Mucosa of stomach (tissue), 1 donor: ENCODE measurements around the gene SLC12A7.

Experiments used
- H3K27me3 ChIP-seq: one replicate; pipeline ENCODE4 v1.7.0; 2013; ENCODE audit warnings: mild to moderate bottlenecking, low read length; ENCODE audit not compliant: control insufficient read depth, insufficient read depth
- H3K36me3 ChIP-seq: one replicate; pipeline ENCODE4 v1.7.0; 2013; ENCODE audit warnings: low read length; ENCODE audit not compliant: control insufficient read depth, insufficient read depth
- H3K4me1 ChIP-seq: one replicate; pipeline ENCODE4 v1.7.0; 2013; ENCODE audit warnings: mild to moderate bottlenecking, low read length; ENCODE audit not compliant: control insufficient read depth, insufficient read depth
- H3K4me3 ChIP-seq: one replicate; pipeline ENCODE4 v1.7.0; 2013; ENCODE audit warnings: low read length
- H3K9ac ChIP-seq: one replicate; pipeline ENCODE4 v1.7.0; 2013; ENCODE audit warnings: mild to moderate bottlenecking, low read length, moderate library complexity
- H3K9me3 ChIP-seq: one replicate; pipeline ENCODE4 v1.7.0; 2013; ENCODE audit warnings: mild to moderate bottlenecking, low read length, moderate library complexity; ENCODE audit not compliant: control insufficient read depth
- donor health status: Pancreatic carcinoma.

Gene SLC12A7

DNA sequence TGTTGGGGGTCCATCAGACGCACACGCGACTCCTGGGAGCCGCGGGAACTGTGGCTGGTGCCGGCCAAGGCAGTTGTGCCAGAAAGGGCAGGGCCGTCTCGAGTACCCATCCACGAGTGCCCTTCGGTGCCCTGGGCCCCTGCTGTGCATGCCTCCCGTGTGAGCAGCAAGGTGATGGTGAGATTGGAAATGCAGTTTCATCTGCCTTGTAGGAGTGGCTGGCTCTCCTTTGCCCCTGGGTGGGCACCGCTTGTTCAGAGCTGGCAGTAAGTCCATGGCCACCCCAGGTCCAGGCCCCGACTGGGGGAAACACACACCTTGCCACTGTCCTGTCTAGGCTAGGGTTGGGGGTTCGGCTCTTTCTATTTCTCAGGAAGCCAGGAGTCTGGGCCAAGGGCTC is 97.5 kb downstream of the SLC12A7 start:
- no peak overlapping the region for H3K4me3 ChIP-seq
- H3K36me3 ChIP-seq: no peaks in the 10 kb centered on the region
- peaks cover 27% of the 10 kb centered on the region for H3K27me3 ChIP-seq
- H3K9me3 ChIP-seq: no peaks in the 10 kb centered on the region
- H3K4me1 ChIP-seq: peaks cover 6% of the 10 kb centered on the region
- no peak overlapping the region for H3K9ac ChIP-seq

DNA sequence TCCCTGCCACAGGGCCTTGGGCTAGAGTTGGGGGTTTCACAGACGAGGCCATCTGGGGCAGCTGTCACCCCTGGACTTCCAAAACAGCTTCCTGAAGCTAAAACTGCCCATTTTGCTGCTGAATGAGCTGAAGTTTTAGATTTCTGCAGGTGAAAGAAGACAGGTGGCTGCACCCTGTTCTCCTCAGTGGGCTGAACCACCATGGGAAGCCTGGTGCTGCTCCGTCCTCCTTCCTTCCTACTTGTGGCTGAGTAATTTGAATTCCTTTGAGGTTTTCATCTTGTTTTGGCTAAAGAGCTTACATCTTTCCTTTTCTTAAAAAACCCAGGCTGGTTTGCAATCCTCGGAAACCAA is 97.9 kb downstream of the SLC12A7 start:
- Histone ChIP-seq H3K4me1 (peaks cover 7% of the 10 kb centered on the region), H3K4me3 (no peak overlapping the region), H3K36me3 (no peaks in the 10 kb centered on the region), H3K9me3 (no peaks in the 10 kb centered on the region), H3K9ac (no peak overlapping the region), H3K27me3 (peaks cover 30% of the 10 kb centered on the region)

DNA sequence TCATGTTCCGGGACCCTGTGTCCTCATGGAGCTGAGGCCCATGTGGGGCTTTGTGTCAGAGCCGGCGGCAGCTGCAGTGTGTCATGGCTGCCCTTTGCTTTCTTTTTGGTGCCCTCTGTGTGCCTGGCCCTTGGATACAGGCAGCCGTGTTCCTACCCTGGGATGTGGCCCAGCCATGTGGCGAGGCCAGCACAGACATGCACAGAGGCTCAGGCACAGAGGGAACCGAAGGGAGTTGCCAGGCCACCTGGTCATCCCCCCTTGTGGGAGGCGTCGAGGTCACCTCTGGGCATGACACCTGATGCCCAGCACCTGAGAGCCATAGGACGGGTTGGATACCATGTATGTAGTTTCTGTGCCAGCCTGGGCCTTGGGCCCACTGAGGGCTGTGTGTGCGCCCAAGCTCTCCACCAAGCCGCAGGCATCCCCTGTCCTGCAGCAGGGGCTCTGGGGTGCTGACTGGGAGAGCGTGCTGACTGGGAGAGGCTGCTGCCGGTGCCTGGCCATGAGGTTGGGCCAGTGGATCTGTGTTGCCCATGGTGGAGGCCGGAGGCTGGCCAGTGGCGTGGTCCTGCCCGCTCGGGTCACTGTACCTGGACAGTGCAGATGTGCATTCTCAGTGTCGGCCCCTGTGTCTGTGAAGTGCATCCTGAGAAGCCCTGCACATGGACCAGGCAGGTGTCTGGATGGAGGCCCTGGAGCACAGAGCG is 98.5 kb downstream of the SLC12A7 start:
- peaks cover 8% of the 10 kb centered on the region for H3K4me1 ChIP-seq
- no peak overlapping the region for H3K4me3 ChIP-seq

DNA sequence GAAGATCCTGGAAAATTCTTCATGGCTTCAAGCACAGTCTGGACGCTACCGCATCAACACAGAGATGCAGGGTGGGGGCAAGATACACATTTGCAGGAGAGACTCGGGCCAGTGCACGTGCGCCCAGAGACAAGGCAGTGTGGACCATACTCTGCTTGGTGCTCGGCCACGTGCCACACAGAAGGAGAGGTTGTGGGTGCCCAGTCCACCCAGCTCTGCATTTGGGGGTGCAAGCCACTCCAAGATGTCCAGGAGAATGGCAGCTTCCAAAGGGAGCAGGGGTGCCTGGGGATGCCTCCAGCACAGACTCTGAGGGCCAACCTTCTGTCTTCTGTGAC is 99.0 kb downstream of the SLC12A7 start:
- Histone ChIP-seq H3K36me3 (no peaks in the 10 kb centered on the region), H3K9me3 (no peaks in the 10 kb centered on the region), H3K27me3 (peaks cover 36% of the 10 kb centered on the region), H3K4me3 (no peak overlapping the region), H3K9ac (no peak overlapping the region), H3K4me1 (peaks cover 13% of the 10 kb centered on the region)

More for the DNA sequence above, 98.5 kb downstream of the SLC12A7 start:
- H3K9me3 ChIP-seq: no peaks in the 10 kb centered on the region
- no peaks in the 10 kb centered on the region for H3K36me3 ChIP-seq
- H3K9ac ChIP-seq: no peak overlapping the region
- H3K27me3 ChIP-seq: peaks cover 31% of the 10 kb centered on the region

DNA sequence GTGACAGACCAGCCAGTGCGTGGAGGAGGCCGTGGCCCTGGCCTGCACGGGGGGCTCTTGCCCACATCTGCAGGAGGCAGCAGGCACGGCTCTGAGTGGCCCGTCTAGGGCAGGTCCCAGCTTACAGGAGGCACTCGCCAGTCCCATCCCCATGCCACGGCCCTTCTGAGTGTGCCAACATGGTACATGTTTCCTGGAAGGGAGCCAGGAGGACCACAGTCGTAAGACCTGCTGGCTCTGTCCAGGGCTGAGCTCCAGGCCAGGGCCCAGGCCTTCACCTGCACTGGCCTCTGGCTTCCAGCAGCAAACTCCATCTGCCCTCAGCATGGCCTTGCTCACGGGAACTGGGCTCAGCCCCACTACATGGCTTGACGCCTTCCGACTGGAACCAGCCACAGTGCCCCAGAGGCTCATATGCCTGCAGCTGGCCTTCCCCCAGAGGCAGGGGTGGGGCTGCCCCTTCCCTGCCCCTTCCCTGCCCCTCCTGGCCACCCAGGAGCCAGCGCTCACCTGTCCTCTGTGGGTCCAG is 99.5 kb downstream of the SLC12A7 start:
- H3K4me3 ChIP-seq: no peak overlapping the region
- peaks cover 41% of the 10 kb centered on the region for H3K27me3 ChIP-seq
- no peaks in the 10 kb centered on the region for H3K36me3 ChIP-seq
- H3K9me3 ChIP-seq: no peaks in the 10 kb centered on the region
- H3K9ac ChIP-seq: no peak overlapping the region
- H3K4me1 ChIP-seq: peaks cover 15% of the 10 kb centered on the region

DNA sequence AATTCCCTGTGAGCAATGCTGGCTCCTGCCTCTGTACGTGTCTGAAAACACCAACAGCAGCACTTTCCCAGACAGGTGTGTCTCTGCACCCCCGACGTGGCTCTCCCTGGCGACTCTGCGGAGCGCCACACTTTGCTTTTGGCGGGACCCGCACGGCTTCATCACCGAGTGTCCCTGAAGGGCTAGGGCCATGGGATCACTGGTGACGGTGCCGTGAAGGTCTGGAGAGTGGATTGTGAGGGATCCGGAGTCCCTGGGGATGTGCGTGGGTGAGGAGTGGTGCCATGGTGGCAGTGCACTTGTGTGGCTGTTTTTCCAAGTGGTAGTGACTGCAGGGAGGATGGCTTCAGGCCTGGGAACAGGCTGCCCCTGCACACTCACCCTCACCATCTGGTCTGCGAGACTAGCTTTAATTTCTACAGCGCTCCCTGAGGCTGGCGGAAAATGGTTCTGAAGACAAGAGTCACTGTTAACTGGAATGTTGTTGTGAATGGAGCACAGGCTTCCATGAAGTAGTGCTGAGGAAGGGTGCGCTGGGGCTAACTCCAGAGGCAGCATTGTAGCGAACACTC is 100.0 kb downstream of the SLC12A7 start:
- Histone ChIP-seq H3K36me3 (no peaks in the 10 kb centered on the region), H3K9me3 (no peaks in the 10 kb centered on the region), H3K4me1 (peaks cover 15% of the 10 kb centered on the region), H3K9ac (no peak overlapping the region), H3K4me3 (no peak overlapping the region), H3K27me3 (peaks cover 47% of the 10 kb centered on the region)

DNA sequence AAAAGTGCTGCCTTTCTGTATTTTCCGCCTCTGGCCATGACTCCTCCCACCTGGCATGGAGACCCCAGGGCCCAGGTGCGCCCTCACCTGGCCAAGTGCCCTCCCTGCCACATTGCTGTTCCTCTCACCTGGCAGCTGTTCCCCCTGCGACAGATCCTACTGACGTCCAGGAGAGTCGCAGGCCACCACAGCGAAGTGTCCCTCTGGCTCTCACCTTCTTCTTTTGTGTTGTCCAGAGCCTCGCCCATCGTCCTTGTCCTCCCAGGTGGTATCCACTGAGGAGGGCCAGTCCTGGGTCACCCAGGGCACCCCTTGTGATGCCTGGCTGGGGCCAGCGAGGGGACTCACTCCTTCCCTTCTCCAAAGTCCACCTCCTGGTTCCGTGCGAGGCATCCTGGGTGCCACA is 100.6 kb downstream of the SLC12A7 start:
- H3K9me3 ChIP-seq: no peaks in the 10 kb centered on the region
- H3K27me3 ChIP-seq: peaks cover 52% of the 10 kb centered on the region
- H3K4me1 ChIP-seq: peaks cover 15% of the 10 kb centered on the region
- no peak overlapping the region for H3K9ac ChIP-seq
- no peak overlapping the region for H3K4me3 ChIP-seq
- H3K36me3 ChIP-seq: no peaks in the 10 kb centered on the region

DNA sequence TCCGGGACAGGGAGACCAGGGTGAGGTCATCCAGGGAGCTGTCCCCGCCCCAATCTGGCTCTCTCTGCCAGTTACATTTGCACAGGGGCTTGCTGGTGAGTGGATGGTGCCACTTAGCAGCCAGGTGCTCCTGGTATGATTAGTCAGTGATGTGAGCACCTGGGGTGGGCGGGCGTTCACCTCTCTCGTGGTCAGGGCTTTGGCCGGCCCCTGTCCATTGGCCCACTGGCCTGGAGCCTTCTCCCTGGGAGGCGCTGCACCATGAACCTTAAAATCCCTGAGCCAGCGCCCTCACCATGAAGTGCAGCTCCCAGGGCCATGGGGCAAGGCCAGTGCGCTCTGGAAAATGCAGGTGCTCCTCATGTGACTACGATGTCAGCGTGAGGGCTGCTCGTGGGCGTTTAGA is 101.2 kb downstream of the SLC12A7 start:
- no peaks in the 10 kb centered on the region for H3K9me3 ChIP-seq
- no peak overlapping the region for H3K9ac ChIP-seq
- H3K4me3 ChIP-seq: no peak overlapping the region
- H3K27me3 ChIP-seq: peaks cover 58% of the 10 kb centered on the region
- H3K36me3 ChIP-seq: no peaks in the 10 kb centered on the region
- peaks cover 15% of the 10 kb centered on the region for H3K4me1 ChIP-seq

DNA sequence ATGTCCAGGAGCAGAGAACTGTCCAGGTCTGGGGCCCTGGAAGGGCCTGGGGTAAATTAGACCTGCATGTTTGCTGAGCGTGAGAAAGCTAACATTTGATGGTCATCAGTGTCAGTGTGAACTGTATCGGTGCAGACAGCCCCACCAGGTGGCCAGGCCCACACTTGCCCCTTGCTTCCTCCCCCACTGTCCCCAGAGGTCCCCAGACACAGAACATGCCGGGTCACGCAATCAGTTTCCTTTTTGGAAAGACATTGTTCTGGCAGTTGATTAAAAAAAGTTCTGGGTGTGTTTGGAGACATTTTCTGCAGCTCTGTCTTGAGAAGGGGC is 101.7 kb downstream of the SLC12A7 start:
- no peaks in the 10 kb centered on the region for H3K36me3 ChIP-seq
- H3K27me3 ChIP-seq: peaks cover 60% of the 10 kb centered on the region
- H3K4me1 ChIP-seq: peaks cover 15% of the 10 kb centered on the region
- no peaks in the 10 kb centered on the region for H3K9me3 ChIP-seq
- no peak overlapping the region for H3K9ac ChIP-seq
- H3K4me3 ChIP-seq: no peak overlapping the region

DNA sequence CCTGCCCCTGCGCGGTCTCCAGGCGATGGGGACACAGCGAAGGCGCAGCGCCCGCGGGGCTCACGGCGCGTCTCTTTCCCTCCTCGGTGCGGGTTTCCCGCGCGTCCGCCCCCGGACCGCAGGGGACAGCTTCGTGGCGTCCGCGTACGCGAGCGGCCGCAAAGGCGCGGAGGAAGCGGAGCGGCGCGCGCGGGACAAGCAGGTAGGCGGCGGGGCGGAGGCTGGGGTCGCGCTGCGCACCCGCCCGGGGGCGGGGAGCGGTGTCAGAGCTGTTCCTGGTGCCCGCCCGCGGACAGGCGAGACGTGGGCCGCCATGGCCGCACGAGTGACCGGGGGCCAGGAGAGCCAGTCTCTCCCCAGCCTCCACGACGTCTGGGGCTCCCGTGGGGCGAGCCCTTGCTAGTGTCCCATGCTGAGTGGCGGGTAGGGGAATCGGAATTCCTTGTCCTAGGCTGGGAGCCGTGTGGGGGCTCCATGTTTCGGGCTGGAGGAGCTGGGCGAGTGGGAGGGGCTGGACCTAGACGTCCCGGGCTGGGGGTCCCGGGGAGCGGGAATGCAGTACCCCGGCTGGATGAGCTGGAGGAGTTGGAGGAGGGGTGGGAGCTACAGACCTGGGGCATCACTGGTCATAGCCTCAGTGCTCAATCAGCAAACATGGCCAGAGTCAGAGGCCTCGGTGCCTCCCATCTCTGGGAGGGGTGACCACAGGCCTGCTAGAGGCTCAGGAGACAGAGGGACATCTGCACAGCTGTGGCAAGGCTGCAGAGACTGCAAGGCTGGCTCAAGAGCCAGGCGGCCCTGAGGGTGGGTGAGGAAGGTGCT is 102.3 kb downstream of the SLC12A7 start:
- no peak overlapping the region for H3K4me3 ChIP-seq
- H3K9me3 ChIP-seq: no peaks in the 10 kb centered on the region
- H3K36me3 ChIP-seq: no peaks in the 10 kb centered on the region
- peaks cover 15% of the 10 kb centered on the region for H3K4me1 ChIP-seq
- peaks cover 65% of the 10 kb centered on the region for H3K27me3 ChIP-seq
- no peak overlapping the region for H3K9ac ChIP-seq

DNA sequence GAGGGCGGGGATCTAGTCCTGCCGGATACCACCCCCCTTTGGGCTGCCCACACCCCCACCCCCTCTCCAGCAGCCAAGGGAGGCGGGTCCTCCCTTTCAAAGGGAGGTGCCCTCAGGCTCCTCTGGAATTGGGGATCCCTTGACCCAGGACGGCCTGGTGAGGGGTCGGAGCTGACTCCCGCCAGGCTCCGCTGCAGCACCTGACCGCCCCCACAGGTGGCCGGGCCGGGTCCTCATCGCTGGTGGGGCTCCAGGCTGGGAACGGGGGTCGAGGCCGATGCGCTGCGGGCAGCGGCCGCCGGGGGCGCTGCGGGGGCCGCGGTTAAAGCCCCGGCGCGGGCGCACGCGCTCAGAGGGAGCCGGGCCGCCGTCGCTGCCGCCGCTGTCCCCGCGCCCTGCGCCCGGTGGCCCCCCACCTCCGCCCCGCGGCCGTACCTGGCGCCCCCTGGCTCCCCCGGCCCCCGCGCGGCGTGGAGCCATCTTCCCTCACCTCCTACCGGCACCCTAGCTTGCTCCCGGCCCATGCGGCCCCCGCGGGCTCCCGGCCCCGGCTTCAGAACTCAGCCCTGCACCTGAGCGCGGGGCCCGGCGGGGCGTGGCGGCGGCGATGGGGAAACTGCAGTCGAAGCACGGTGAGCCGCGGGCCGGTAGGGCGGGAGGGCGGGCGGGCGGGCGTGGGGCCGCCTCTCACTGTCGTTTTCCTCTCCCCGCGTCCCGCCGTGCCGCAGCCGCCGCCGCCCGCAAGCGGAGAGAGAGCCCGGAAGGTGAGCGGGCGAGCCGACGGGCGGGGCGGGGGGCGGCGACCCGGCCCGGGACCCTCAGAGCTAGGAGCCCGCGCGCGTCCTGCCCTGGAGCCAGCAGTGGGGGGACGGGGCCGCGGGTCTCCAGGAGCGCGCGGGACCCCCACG is 103.2 kb downstream of the SLC12A7 start, which contains the start of gene NKD2:
Gene NKD2 (plus strand): TSS at position 352 of the 908 bp plus-strand sequence. CDS start 256 bp downstream, at position 608.
- H3K4me1 ChIP-seq: peaks cover 24% of the 10 kb centered on the region
- H3K9me3 ChIP-seq: no peaks in the 10 kb centered on the region
- H3K36me3 ChIP-seq: no peaks in the 10 kb centered on the region
- no peak within 1 kb of the TSS for H3K4me3 ChIP-seq
- peaks cover 71% of the 10 kb centered on the region for H3K27me3 ChIP-seq
- no peak within 1 kb of the TSS for H3K9ac ChIP-seq
